Pancreas (tissue), 10 donors: Measurements from ENCODE around the gene NGB. TPM values are rescaled to one million over a fixed set of nuclear protein-coding genes. Genes with fewer than 3 reads are reported as not detected.

Experiments used
- ATAC-seq, 4 donors: fragments of 200-7000 bp; cut with Tn5 transposase; one replicate each; pipeline versions ENCODE4 v1.8.0 to v1.9.1; 2020; ENCODE audit warnings: mild to moderate bottlenecking in 4 of 4, moderate library complexity in 4 of 4
- DNase-seq, 6 donors: peaks; one replicate each; pipeline ENCODE4 v3.0.0-alpha.2; 2020
- FAIRE-seq: peaks from 2 replicates; lab custom pipeline; 2012; peaks lifted over from hg19 to GRCh38; lab: Jason Lieb, UNC
- H3K27ac ChIP-seq, 4 donors: fragments of 200-600 bp; sonication (generic); 1 replicate in 3 of 4; 2 replicates in 1 of 4; pipeline versions ENCODE4 v1.5.0 to v1.8.0; 2020
- H3K27me3 ChIP-seq, 4 donors: fragments of 200-600 bp; one replicate each; pipeline ENCODE4 v1.8.0; 2021
- H3K36me3 ChIP-seq, 3 donors: fragments of 200-600 bp; sonication (generic) in 1 of 3; one replicate each; pipeline versions ENCODE4 v1.5.0 to v1.8.0; 2020 to 2021
- H3K4me1 ChIP-seq, 3 donors: fragments of 200-600 bp; one replicate each; pipeline ENCODE4 v1.8.0; 2021
- H3K4me3 ChIP-seq, 4 donors: fragments of 200-600 bp; sonication (generic) in 2 of 4; one replicate each; pipeline versions ENCODE4 v1.5.0 to v1.8.0; 2020 to 2021
- H3K9me3 ChIP-seq, 4 donors: fragments of 200-600 bp; one replicate each; pipeline ENCODE4 v1.8.0; 2021
- CTCF ChIP-seq, 4 donors: fragments of 200-600 bp; sonication (generic) in 3 of 4; IDR thresholded peaks; one replicate each; pipeline versions ENCODE4 v1.5.0 to v1.8.0; 2021; ENCODE audit warnings: antibody characterized with exemption in 4 of 4
- WGBS, 2 donors: extraction: QIAGEN DNeasy Blood & Tissue Kit; methylation state at CpG; one replicate each; pipeline ENCODE4 v1.1.7; 2013; 5-methylcytosine and 5-hydroxymethylcytosine counted together
- intact Hi-C, 3 donors: fragments of 100-400 bp; cut with DNase I; formaldehyde crosslinking; loops; one replicate each; pipeline versions ENCODE4 v1.11.1 to v1.14.2; 2022
- polyA plus RNA-seq, 2 donors: library from polyadenylated mRNA; stranded (reverse); fragments of 200-250 nt; gene quantifications; one replicate each; pipeline ENCODE4 v1.2.3, GENCODE V29; 2013
- total RNA-seq, 6 donors: library from RNA; stranded (reverse); fragmentation: NEBNext Ultra II Directional in 4 of 6; extraction: Animal tissue kit (Norgen Biotek cat#: 25700) in 4 of 6; gene quantifications; one replicate each; pipeline versions ENCODE4 v1.2.1 to v1.2.4, GENCODE V29; 2021 to 2023
- donor health status: healthy with polysubstance abuse.
- donor health status: DM: no; HTN: no; CAD: no; lungs with moderate emphysema.
- donor health status: DM: no; HTN: no; CAD: no.
- donor health status: control.
- donor health status: control.
- donor health status: Bipolar disorder and iron deficiency.
- donor health status: DM: yes; HTN: yes; CAD: no.
- donor health status: DM: no; HTN: no; CAD: no.
- donor health status: DM: no; HTN: no; CAD: no.
- donor health status: DM: yes; HTN: yes; CAD: no.

Gene NGB
- total and polyA plus RNA-seq, 8 donors = 0.13 to 3.4 (median 0.37) TPM; not detected in 3

GRCh38 chr14:77275041-77275580, 4.1 kb upstream of the NGB start:
- peaks cover 0 to 13% (median 0%) of the 10 kb centered on the region in 3 donors for H3K36me3 ChIP-seq
- no peak for FAIRE-seq
- 87 to 88% methylated on average over 5 of the region's 5 CpGs for WGBS, 2 donors
- H3K27me3 ChIP-seq = peaks cover 0 to 3% (median 0%) of the 10 kb centered on the region in 4 donors
- no peaks in the 10 kb centered on the region for H3K9me3 ChIP-seq
- intact Hi-C loops = no loop called here
- ATAC-seq = no peak
- TF ChIP-seq CTCF (IDR thresholded peaks at IDR 0.05) = no peak
- H3K4me1 ChIP-seq = peaks cover 0 to 8% (median 0%) of the 10 kb centered on the region in 3 donors
- H3K27ac ChIP-seq = no peak overlapping the region
- peak in 1 of 6 donors; percentile 16 for DNase-seq
- no peak overlapping the region for H3K4me3 ChIP-seq

GRCh38 chr14:77273796-77274195, 2.8 kb upstream of the NGB start:
- no peak for FAIRE-seq
- peaks cover 0 to 8% (median 0%) of the 10 kb centered on the region in 3 donors for H3K4me1 ChIP-seq
- peaks cover 0 to 3% (median 0%) of the 10 kb centered on the region in 4 donors for H3K27me3 ChIP-seq
- WGBS, 2 donors = 68 to 71% methylated on average over 4 of the region's 4 CpGs
- TF ChIP-seq CTCF (IDR thresholded peaks at IDR 0.05) = no peak
- no peak for ATAC-seq
- peaks cover 0 to 13% (median 0%) of the 10 kb centered on the region in 3 donors for H3K36me3 ChIP-seq
- no peak overlapping the region for H3K4me3 ChIP-seq
- DNase-seq = peak in 1 of 6 donors; percentile 20
- intact Hi-C loops = no loop called here
- no peak overlapping the region for H3K27ac ChIP-seq
- no peaks in the 10 kb centered on the region for H3K9me3 ChIP-seq

- FAIRE-seq = no peak
- H3K27me3 ChIP-seq = peaks cover 0 to 3% (median 0%) of the 10 kb centered on the region in 4 donors
- intact Hi-C loops = no loop called here
- H3K4me1 ChIP-seq = peaks cover 0 to 8% (median 0%) of the 10 kb centered on the region in 3 donors
- DNase-seq = no peak
- 80 to 94% methylated on average over 4 of the region's 4 CpGs for WGBS, 2 donors
- H3K27ac ChIP-seq = no peak overlapping the region
- no peaks in the 10 kb centered on the region for H3K9me3 ChIP-seq
- no peak overlapping the region for H3K4me3 ChIP-seq
- no peak for TF ChIP-seq CTCF (IDR thresholded peaks at IDR 0.05)
- H3K36me3 ChIP-seq = peaks cover 0 to 3% (median 0%) of the 10 kb centered on the region in 3 donors
- no peak for ATAC-seq
Observed at GRCh38 chr14:77272261-77272660, 1.3 kb upstream of the NGB start.

- TF ChIP-seq CTCF (IDR thresholded peaks at IDR 0.05) = no peak
- WGBS, 2 donors = 2 to 3% methylated on average over 57 to 84 of the region's 84 CpGs
- no peak for FAIRE-seq
- no peaks in the 10 kb centered on the region for H3K9me3 ChIP-seq
- H3K27me3 ChIP-seq = peaks cover 0 to 3% (median 0%) of the 10 kb centered on the region in 4 donors
- H3K4me3 ChIP-seq = peak overlapping the region in 2 of 4 donors; percentile 18 to 37
- ATAC-seq = peak in 3 of 4 donors; percentile 34 to 41 (median 35)
- no peak overlapping the region for H3K27ac ChIP-seq
- H3K36me3 ChIP-seq = no peaks in the 10 kb centered on the region
- intact Hi-C loops = no loop called here
- peaks cover 0 to 8% (median 0%) of the 10 kb centered on the region in 3 donors for H3K4me1 ChIP-seq
- DNase-seq = peak in 1 of 6 donors; percentile 62
Observed at GRCh38 chr14:77270361-77271112, 469 bp downstream of the NGB start.
